SK-N-MC (cell line): Measurements from ENCODE around the gene TRPV2.
"Not testable (repeated sequence)": the region's sequence is repeated elsewhere in the genome, so short reads cannot be mapped to it uniquely, and the experiment has no call there.

ENCODE experiments used
- DNase-seq: peaks from one replicate; pipeline ENCODE4 v3.0.0-alpha.2; 2011; ENCODE audit warnings: low read depth, low spot score
- H3K27ac ChIP-seq: fragments of 200-600 bp; sonication (generic); 2 replicates; pipeline ENCODE4 v1.5.1; 2016; ENCODE audit warnings: mixed run types
- H3K36me3 ChIP-seq: fragments of 200-600 bp; sonication (generic); 2 replicates; pipeline ENCODE4 v1.6.1; 2017; ENCODE audit warnings: antibody characterized with exemption, low read length, mixed read lengths; ENCODE audit not compliant: insufficient read depth
- H3K4me3 ChIP-seq: fragments of 200-600 bp; sonication (generic); 2 replicates; pipeline ENCODE4 v1.5.1; 2016
- H3K9ac ChIP-seq: fragments of 200-600 bp; sonication (generic); 2 replicates; pipeline ENCODE4 v1.8.0; 2017; ENCODE audit warnings: mixed run types, mixed read lengths; ENCODE audit not compliant: insufficient read length
- H3K9me3 ChIP-seq: fragments of 200-600 bp; sonication (generic); 2 replicates; pipeline ENCODE4 v1.6.1; 2017; ENCODE audit warnings: low read depth, mild to moderate bottlenecking, antibody characterized with exemption, low read length, moderate library complexity, mixed read lengths
- EZH2 ChIP-seq: fragments of 200-600 bp; sonication (generic); IDR thresholded peaks from one replicate; pipeline ENCODE4 v1.6.1; 2017; ENCODE audit warnings: antibody characterized with exemption
- FOXP2 ChIP-seq: optimal IDR thresholded peaks from 2 replicates; pipeline ENCODE3; 2011; ENCODE audit warnings: mild to moderate bottlenecking, moderate library complexity; ENCODE audit not compliant: insufficient read depth; ENCODE audit errors: extremely low read length, control extremely low read depth
- POLR2AphosphoS5 ChIP-seq: IDR thresholded peaks from 2 replicates; pipeline ENCODE4 v1.6.1; 2012; ENCODE audit warnings: mild to moderate bottlenecking, low read depth, low read length, borderline replicate concordance

The TRPV2 gene

DNA sequence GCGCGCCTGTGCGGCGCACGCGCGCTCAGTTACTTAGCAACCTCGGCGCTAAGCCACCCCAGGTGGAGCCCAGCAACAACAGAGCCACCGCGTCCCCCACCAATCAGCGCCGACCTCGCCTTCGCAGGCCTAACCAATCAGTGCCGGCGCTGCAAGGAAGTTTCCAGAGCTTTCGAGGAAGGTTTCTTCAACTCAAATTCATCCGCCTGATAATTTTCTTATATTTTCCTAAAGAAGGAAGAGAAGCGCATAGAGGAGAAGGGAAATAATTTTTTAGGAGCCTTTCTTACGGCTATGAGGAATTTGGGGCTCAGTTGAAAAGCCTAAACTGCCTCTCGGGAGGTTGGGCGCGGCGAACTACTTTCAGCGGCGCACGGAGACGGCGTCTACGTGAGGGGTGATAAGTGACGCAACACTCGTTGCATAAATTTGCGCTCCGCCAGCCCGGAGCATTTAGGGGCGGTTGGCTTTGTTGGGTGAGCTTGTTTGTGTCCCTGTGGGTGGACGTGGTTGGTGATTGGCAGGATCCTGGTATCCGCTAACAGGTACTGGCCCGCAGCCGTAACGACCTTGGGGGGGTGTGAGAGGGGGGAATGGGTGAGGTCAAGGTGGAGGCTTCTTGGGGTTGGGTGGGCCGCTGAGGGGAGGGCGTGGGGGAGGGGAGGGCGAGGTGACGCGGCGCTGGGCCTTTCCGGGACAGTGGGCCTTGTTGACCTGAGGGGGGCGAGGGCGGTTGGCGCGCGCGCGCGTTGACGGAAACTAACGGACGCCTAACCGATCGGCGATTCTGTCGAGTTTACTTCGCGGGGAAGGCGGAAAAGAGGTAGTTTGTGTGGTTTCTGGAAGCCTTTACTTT is 34.5 kb upstream of the TRPV2 start, which contains the start of gene UBB:
UBB (plus strand) TSS at position 452 of the 856 bp plus-strand sequence. CDS start 817 bp downstream, outside the sequence.
- Histone ChIP-seq H3K9me3 (no peaks in the 10 kb centered on the region), H3K36me3 (peaks cover 25% of the 10 kb centered on the region), H3K9ac (peak within 1 kb of the TSS; percentile 98), H3K27ac (peak within 1 kb of the TSS; percentile 97), H3K4me3 (peak within 1 kb of the TSS; percentile 98)
- peak; percentile 79 for DNase-seq
- no peak for TF ChIP-seq FOXP2
- peak; percentile 98 for TF ChIP-seq POLR2AphosphoS5

DNA sequence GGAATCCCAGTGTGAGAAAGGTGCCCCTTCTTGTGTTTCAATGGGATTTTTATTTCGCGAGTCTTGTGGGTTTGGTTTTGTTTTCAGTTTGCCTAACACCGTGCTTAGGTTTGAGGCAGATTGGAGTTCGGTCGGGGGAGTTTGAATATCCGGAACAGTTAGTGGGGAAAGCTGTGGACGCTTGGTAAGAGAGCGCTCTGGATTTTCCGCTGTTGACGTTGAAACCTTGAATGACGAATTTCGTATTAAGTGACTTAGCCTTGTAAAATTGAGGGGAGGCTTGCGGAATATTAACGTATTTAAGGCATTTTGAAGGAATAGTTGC is 33.9 kb upstream of the TRPV2 start:
- Histone ChIP-seq H3K9me3 (no peaks in the 10 kb centered on the region), H3K36me3 (peaks cover 25% of the 10 kb centered on the region), H3K27ac (peak overlapping the region; percentile 97; the same call in 1 of the 2 replicates), H3K4me3 (peak overlapping the region; percentile 98), H3K9ac (peak overlapping the region; percentile 98)
- DNase-seq = no peak
- no peak for TF ChIP-seq POLR2AphosphoS5
- no peak for TF ChIP-seq FOXP2
- TF ChIP-seq EZH2 = no peak

DNA sequence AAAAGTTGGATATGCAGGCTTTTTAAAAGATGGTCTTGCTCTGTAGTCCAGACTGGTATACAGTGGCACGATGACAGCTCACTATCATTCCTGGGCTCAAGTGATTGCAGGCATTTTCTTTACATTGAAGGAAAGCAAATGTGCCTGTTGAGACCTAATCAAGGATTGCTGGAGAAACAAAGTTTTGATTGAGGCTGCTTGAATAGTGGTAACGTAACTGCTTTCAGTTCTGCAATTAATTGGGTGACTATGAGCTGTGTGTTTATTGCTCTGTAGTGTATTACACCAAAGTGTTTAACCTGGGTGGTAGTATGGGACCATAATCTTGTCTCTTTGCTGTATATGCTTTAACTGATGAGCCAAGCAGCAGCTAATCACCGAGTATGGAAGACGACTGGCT is 32.2 kb upstream of the TRPV2 start:
- H3K4me3 ChIP-seq = no peak overlapping the region
- no peaks in the 10 kb centered on the region for H3K9me3 ChIP-seq
- DNase-seq = no peak
- no peak overlapping the region for H3K27ac ChIP-seq
- no peak for TF ChIP-seq FOXP2
- TF ChIP-seq POLR2AphosphoS5 = no peak
- no peak for TF ChIP-seq EZH2
- H3K36me3 ChIP-seq = peaks cover 25% of the 10 kb centered on the region
- no peak overlapping the region for H3K9ac ChIP-seq

DNA sequence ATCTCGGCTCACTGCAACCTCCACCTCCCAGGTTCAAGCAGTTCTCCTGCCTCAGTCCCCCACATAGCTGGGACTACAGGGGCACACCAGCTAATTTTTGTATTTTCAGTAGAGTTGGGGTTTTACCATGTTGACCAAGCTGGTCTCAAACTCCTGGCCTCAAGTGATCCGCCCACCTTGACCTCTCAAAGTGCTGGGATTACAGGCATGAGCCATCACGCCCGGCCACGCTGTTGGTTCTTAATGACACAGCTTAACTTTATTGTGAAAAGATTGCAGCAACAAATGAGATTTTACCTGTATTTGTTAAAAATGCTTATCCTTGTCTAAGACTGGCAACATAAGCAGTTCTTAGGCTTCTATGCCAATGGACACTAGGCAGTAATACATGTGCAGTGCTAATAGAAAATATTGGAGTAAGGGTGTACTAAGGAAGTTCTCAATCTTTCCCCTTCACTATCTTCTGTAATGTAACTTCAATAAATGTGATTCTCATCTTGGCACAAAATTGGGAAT is 31.5 kb upstream of the TRPV2 start:
- TF ChIP-seq FOXP2 = no peak
- TF ChIP-seq POLR2AphosphoS5 = no peak
- TF ChIP-seq EZH2 = no peak

DNA sequence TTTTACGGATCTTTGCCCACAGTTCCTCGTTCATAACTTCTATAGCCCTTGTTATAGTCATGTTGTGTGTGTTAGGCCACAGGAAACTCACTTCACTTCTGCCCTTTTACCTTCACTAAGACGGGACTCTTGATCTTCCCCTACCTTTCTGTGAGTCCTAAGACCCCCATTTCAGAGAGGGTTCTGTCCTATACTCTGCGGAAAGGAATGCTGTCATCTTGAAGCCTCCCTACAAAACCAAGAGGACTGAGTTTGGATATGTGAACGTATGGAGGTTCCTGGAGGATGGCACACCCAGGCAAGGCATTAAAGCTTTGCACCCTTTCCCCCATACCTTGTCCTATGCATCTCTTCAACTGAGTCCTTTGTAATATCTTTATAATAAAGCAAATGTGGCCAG is 30.8 kb upstream of the TRPV2 start:
- Histone ChIP-seq H3K4me3 (no peak overlapping the region), H3K27ac (no peak overlapping the region), H3K36me3 (peaks cover 25% of the 10 kb centered on the region), H3K9me3 (no peaks in the 10 kb centered on the region), H3K9ac (no peak overlapping the region)
- no peak for TF ChIP-seq EZH2
- no peak for TF ChIP-seq POLR2AphosphoS5
- TF ChIP-seq FOXP2 = no peak
- no peak for DNase-seq

More for the DNA sequence above, 31.5 kb upstream of the TRPV2 start:
- H3K9ac ChIP-seq = no peak overlapping the region
- peaks cover 25% of the 10 kb centered on the region for H3K36me3 ChIP-seq
- H3K9me3 ChIP-seq = no peaks in the 10 kb centered on the region
- H3K4me3 ChIP-seq = no peak overlapping the region
- no peak for DNase-seq
- 0 out of 2 replicates have a peak overlapping the region, but pooled peaks have one; percentile 11 for H3K27ac ChIP-seq

DNA sequence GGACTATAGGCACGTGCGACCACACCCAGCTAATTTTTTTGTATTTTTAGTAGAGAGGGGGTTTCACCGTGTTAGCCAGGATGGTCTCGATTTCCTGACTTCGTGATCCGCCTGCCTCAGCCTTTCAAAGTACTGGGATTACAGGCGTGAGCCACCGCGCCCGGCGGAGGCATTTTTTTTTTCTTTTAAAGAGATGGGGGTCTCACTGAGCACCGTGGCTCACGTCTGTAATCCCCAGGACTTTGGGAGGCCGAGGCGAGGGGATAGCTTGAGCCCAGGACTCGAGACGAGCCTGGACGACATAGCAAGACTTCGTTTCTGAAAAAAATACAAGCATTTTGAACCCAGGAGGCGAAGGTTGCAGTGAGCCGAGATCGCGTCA is 29.3 kb upstream of the TRPV2 start:
- not testable (repeated sequence) for H3K4me3 ChIP-seq, H3K9me3 ChIP-seq, H3K9ac ChIP-seq, DNase-seq, H3K27ac ChIP-seq
- peaks cover 25% of the 10 kb centered on the region for H3K36me3 ChIP-seq

DNA sequence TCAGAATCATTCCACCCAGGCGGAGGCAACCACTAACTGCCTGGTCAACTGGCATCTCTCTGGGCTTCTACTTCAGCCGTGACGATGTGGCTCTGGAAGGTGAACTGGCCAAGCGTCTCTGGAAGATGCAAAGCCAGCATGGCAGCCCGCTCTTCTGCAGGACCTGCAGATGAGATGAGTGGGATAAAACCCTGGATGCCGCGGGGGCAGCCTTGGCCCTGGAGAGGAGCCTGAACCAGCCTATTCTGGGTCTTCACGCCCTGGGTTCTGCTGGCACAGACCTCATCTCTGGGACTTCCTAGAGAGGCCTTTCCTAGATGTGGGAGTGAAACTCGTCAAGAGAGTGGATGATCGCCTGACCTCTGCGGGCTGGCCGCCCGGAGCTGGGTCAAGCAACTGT is 23.9 kb upstream of the TRPV2 start:
- Histone ChIP-seq H3K9ac (no peak overlapping the region), H3K9me3 (no peaks in the 10 kb centered on the region), H3K4me3 (no peak overlapping the region), H3K27ac (no peak overlapping the region), H3K36me3 (no peaks in the 10 kb centered on the region)
- no peak for TF ChIP-seq POLR2AphosphoS5
- TF ChIP-seq EZH2 = no peak
- no peak for TF ChIP-seq FOXP2
- DNase-seq = no peak

DNA sequence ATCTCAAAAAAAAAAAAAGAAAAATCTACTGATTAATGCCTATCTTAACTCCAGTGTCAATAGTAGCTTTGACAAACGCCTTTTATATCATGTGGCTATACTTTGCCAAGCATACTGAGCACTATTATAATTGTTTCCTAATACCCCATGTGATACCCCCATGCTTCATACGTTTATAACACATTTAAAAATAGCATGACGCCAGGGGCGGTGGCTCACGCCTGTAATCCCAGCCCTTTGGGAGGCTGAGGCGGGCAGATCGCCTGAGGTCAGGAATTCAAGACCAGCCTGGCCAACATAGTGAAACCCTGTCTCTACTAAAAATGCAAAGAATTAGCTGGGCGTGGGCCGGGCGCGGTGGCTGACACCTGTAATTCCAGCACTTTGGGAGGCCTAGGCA is 22.9 kb upstream of the TRPV2 start:
- not testable (repeated sequence) for H3K9me3 ChIP-seq, H3K4me3 ChIP-seq, H3K9ac ChIP-seq, H3K27ac ChIP-seq, DNase-seq, H3K36me3 ChIP-seq

DNA sequence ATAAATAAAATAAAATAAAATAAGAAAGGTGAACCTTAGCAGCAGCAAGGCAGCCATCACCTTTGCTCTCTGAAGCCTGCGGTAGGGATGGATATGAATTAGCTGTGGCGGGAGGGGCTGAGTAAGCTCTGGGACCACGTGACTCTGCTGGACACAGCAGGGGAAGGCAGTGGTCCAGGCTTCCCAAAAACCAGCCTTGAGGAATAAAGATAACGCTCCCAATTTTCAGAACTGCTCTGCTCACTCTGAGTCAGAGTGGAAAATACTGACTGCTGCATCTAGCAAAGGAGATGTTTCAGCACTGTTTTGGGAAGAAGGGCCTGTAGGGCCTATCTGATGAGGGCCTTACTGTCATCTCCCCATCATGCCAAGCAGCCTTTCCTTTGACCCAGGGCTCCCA is 19.5 kb upstream of the TRPV2 start:
- not testable (repeated sequence) for H3K4me3 ChIP-seq, H3K27ac ChIP-seq, H3K9me3 ChIP-seq, H3K36me3 ChIP-seq, DNase-seq, H3K9ac ChIP-seq

DNA sequence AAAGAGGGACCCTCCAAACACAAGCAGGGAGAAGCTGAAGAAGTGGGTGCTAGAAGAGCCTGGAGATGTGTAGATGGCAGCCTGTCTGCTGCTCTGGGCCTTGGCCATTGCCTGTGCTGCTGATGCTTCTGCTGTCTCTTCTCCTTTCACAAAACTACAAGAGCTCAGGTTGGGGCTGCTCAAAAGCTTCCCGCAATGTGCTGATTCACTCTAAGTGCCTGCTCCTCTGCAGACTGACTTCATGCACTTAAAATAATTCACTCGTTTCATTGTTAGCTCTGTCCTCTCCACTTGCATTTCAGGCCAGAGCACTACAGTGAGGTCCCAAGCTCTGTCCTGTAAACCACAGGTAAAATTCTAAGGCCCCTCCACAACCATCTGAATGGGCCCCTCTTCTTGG is 18.7 kb upstream of the TRPV2 start:
- H3K9me3 ChIP-seq, H3K27ac ChIP-seq, H3K36me3 ChIP-seq, DNase-seq, H3K4me3 ChIP-seq, H3K9ac ChIP-seq: not testable (repeated sequence)
